Keratinocyte (primary cell): Measurements from ENCODE around the gene DSE. TPM values are rescaled to one million over a fixed set of nuclear protein-coding genes. Genes with fewer than 3 reads are reported as not detected.
"Not testable (repeated sequence)": the region's sequence is repeated elsewhere in the genome, so short reads cannot be mapped to it uniquely, and the experiment has no call there.

Experiments
- DNase-seq: peaks from one replicate; pipeline ENCODE4 v3.0.0-alpha.2; 2011; ENCODE audit warnings: low read depth, missing footprints, low spot score
- FAIRE-seq: peaks from 2 replicates; lab custom pipeline; 2011; peaks lifted over from hg19 to GRCh38; lab: Jason Lieb, UNC
- H2AFZ ChIP-seq: 2 replicates; pipeline ENCODE4 v1.6.0; 2012; ENCODE audit warnings: low read length, control low read depth, inconsistent platforms; ENCODE audit not compliant: control insufficient read depth
- H3K27ac ChIP-seq: 2 replicates; pipeline ENCODE4 v1.5.1; 2011; ENCODE audit warnings: low read length; ENCODE audit not compliant: control insufficient read depth, insufficient read depth
- H3K27me3 ChIP-seq: 3 replicates; pipeline ENCODE4 v1.6.0; 2011; ENCODE audit warnings: low read length; ENCODE audit not compliant: control insufficient read depth, insufficient read depth; ENCODE audit errors: extremely low read depth
- H3K36me3 ChIP-seq, 2 experiments: 2 replicates in 1 of 2; 3 replicates in 1 of 2; pipeline ENCODE4 v1.5.1; 2011; ENCODE audit warnings: low read length in 2 of 2, mild to moderate bottlenecking in 1 of 2; ENCODE audit not compliant: control insufficient read depth in 2 of 2, insufficient read depth in 2 of 2; ENCODE audit errors: extremely low read depth in 1 of 2
- H3K4me1 ChIP-seq: 3 replicates; pipeline ENCODE4 v1.5.1; 2011; ENCODE audit warnings: low read length; ENCODE audit not compliant: control insufficient read depth, insufficient read depth; ENCODE audit errors: extremely low read depth
- H3K4me2 ChIP-seq: 3 replicates; pipeline ENCODE4 v1.6.0; 2011; ENCODE audit warnings: low read depth, low read length; ENCODE audit not compliant: control insufficient read depth, insufficient read depth; ENCODE audit errors: extremely low read depth
- H3K4me3 ChIP-seq, 3 experiments: fragments of 200-600 bp in 1 of 3; sonication (generic) in 1 of 3; 2 replicates in 2 of 3; 3 replicates in 1 of 3; pipeline ENCODE4 v1.5.1; 2011 to 2016; ENCODE audit warnings: low read length in 3 of 3, mild to moderate bottlenecking in 3 of 3, control low read depth in 2 of 3, inconsistent platforms in 1 of 3, low read depth in 1 of 3, mixed read lengths in 1 of 3, mixed run types in 1 of 3, moderate library complexity in 1 of 3; ENCODE audit not compliant: control insufficient read depth in 2 of 3, insufficient read depth in 2 of 3; ENCODE audit errors: extremely low read depth in 1 of 3
- H3K79me2 ChIP-seq: 2 replicates; pipeline ENCODE4 v1.6.0; 2012; ENCODE audit warnings: low read length; ENCODE audit not compliant: control insufficient read depth, insufficient read depth
- H3K9ac ChIP-seq: 3 replicates; pipeline ENCODE4 v1.6.0; 2011; ENCODE audit warnings: low read length; ENCODE audit not compliant: control insufficient read depth, insufficient read depth; ENCODE audit errors: extremely low read depth
- H3K9me1 ChIP-seq: 3 replicates; pipeline ENCODE4 v1.6.0; 2011; ENCODE audit warnings: low read length; ENCODE audit not compliant: control insufficient read depth, insufficient read depth; ENCODE audit errors: extremely low read depth
- H3K9me3 ChIP-seq: 2 replicates; pipeline ENCODE4 v1.5.1; 2012; ENCODE audit warnings: low read depth, low read length; ENCODE audit not compliant: control insufficient read depth
- H4K20me1 ChIP-seq: 3 replicates; pipeline ENCODE4 v1.6.0; 2011; ENCODE audit warnings: low read length; ENCODE audit not compliant: control insufficient read depth, insufficient read depth; ENCODE audit errors: extremely low read depth
- EZH2 ChIP-seq: IDR thresholded peaks from one replicate; pipeline ENCODE4 v1.6.1; 2012; ENCODE audit warnings: inconsistent platforms, mild to moderate bottlenecking, low read length, moderate library complexity
- dilution Hi-C: fragments of 300-500 bp; cut with MboI; formaldehyde crosslinking; loops from one replicate; pipeline ENCODE4 v1.7.0; 2020; ENCODE audit warnings: low sequenced_read_pairs; ENCODE audit not compliant: extremely low pct_ligation_motif_present
- polyA plus RNA-seq, 5 experiments: library from polyadenylated mRNA; depleted of rRNA in 3 of 5; stranded (reverse) in 3 of 5; stranded (forward) in 1 of 5; unstranded in 1 of 5; fragments of >200 nt; gene quantifications; 1 replicate in 1 of 5; 2 replicates in 3 of 5; 3 replicates in 1 of 5; pipeline versions ENCODE4 v1.2.1 to v1.2.3, GENCODE V29; 2011 to 2012; ENCODE audit warnings: missing spikeins in 2 of 5, low read depth in 1 of 5, low replicate concordance in 1 of 5
- TF ChIP-seq, protein P1 (sequence below), 3 experiments: IDR thresholded peaks in 1 of 3; conservative IDR thresholded peaks in 1 of 3; optimal IDR thresholded peaks in 1 of 3; 2 replicates in 2 of 3; 3 replicates in 1 of 3; pipeline versions ENCODE3 to v1.5.1; 2011; ENCODE audit warnings: low read length in 3 of 3, mild to moderate bottlenecking in 3 of 3, moderate library complexity in 2 of 3, control low read depth in 1 of 3, inconsistent platforms in 1 of 3; ENCODE audit not compliant: insufficient read depth in 2 of 3; ENCODE audit errors: extremely low read depth in 1 of 3

DSE gene
- polyA plus RNA-seq, 1 donor (not counting 4 experiments of a cell fraction or from before 2014, with no cell fraction given), result 99.7 TPM

DNA sequence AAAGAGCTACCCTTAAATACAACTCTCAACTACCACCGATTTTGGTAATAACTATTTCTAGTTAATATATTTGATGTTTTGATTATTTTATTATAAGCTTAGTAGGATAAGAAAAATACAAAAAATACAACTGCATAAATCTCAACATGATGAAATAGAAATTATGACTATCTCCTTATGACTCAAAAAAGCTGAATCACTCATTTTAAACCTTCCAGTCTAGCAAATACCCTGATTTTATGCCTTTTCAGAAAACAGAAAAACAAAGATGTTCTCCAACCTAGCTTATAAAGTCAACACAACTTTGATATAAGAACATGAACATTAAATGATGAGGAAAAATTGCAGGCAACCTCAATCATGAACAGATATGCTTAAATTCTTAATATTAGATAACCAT is 40.2 kb upstream of the DSE start:
- dilution Hi-C loops, result no loop called here
- Histone ChIP-seq H3K79me2 (no peaks in the 10 kb centered on the region), H3K4me3 (no peak overlapping the region), H3K9ac (no peak overlapping the region), H2AFZ (no peak overlapping the region), H3K9me3 (no peaks in the 10 kb centered on the region), H3K27me3 (no peaks in the 10 kb centered on the region), H3K27ac (no peak overlapping the region), H3K4me1 (no peaks in the 10 kb centered on the region), H3K36me3 (no peaks in the 10 kb centered on the region), H3K9me1 (no peaks in the 10 kb centered on the region), H3K4me2 (no peak overlapping the region), H4K20me1 (no peaks in the 10 kb centered on the region)
- FAIRE-seq (no peak), DNase-seq (no peak)
- TF ChIP-seq, protein P1, sequence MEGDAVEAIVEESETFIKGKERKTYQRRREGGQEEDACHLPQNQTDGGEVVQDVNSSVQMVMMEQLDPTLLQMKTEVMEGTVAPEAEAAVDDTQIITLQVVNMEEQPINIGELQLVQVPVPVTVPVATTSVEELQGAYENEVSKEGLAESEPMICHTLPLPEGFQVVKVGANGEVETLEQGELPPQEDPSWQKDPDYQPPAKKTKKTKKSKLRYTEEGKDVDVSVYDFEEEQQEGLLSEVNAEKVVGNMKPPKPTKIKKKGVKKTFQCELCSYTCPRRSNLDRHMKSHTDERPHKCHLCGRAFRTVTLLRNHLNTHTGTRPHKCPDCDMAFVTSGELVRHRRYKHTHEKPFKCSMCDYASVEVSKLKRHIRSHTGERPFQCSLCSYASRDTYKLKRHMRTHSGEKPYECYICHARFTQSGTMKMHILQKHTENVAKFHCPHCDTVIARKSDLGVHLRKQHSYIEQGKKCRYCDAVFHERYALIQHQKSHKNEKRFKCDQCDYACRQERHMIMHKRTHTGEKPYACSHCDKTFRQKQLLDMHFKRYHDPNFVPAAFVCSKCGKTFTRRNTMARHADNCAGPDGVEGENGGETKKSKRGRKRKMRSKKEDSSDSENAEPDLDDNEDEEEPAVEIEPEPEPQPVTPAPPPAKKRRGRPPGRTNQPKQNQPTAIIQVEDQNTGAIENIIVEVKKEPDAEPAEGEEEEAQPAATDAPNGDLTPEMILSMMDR (optimal IDR thresholded peaks at IDR 0.05 in 1 of 3, IDR thresholded peaks at IDR 0.05 in 1 of 3, conservative IDR thresholded peaks at IDR 0.05 in 1 of 3; ENCODE audit: extremely low read depth in 1 of 3, insufficient read depth in 2 of 3, low read length in 3 of 3), result no peak

DNA sequence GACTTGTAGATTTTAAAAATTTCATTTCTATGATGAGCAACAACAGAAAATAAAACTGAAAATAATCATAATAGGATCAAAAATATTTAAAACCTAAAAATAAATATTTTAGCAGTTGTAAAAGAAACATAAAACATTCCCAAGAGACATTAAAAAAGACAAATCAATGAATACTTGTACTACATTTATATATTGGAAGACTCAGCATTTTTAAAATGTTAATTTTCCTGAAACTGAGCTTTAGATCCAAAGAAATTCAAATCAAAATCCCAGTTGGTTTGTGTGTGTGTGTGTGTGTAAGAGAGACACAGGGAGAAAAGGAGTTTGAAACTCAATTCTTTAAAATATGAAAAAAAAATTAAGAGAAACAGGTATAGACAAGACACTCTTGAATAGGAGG is 38.7 kb upstream of the DSE start:
- Histone ChIP-seq H3K79me2 (no peaks in the 10 kb centered on the region), H3K27me3 (no peaks in the 10 kb centered on the region), H3K9ac (no peak overlapping the region), H3K4me1 (no peaks in the 10 kb centered on the region), H3K4me2 (no peak overlapping the region), H2AFZ (no peak overlapping the region), H3K27ac (no peak overlapping the region), H3K36me3 (no peaks in the 10 kb centered on the region), H3K9me3 (no peaks in the 10 kb centered on the region), H3K9me1 (no peaks in the 10 kb centered on the region), H4K20me1 (no peaks in the 10 kb centered on the region), H3K4me3 (no peak overlapping the region)
- DNase-seq (no peak), FAIRE-seq (no peak)
- no peak for TF ChIP-seq EZH2
- dilution Hi-C loops, result no loop called here

DNA sequence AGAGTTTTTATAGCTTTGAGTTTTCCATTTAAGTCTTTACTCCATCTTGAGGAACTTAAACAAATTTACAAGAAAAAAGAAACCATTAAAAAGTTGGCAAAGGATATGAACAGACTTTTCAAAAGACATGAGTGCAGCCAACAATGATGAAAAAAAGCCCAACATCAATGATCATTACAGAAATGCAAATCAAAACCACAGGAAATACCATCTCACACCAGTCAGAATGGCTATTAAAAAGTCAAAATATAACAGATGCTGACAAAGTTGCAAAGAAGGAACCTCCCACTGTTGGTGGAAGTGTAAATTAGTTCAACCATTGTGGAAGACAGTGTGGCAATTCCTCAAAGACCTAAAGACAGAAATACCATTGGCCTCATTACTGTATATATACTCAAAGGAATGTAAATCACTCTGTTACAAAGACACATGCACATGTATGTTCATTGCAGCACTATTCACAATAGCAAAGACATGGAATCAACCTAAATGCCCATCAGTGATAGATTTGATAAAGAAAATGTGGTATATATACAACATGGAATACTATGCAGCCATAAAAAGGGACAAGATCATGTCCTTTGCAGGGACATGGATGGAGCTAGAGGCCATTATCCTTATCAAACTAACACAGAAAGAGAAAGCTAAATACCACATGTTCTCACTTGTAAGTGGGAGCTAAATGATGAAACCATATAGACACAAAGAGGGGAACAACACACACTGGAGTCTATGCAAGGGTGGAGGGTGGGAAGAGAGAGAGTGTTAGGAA is 35.9 kb upstream of the DSE start:
- H3K27ac ChIP-seq, H3K79me2 ChIP-seq, H3K4me1 ChIP-seq, H3K9me1 ChIP-seq, FAIRE-seq, H3K9ac ChIP-seq, dilution Hi-C loops, H3K4me2 ChIP-seq, H3K36me3 ChIP-seq, H3K27me3 ChIP-seq, H2AFZ ChIP-seq, H3K4me3 ChIP-seq, H3K9me3 ChIP-seq, DNase-seq, H4K20me1 ChIP-seq: not testable (repeated sequence)
